KMS-11 (cell line): ENCODE data around the gene SLC25A19.

Source experiments
- H2AFZ ChIP-seq: fragments of 200-600 bp; sonication (generic); 2 replicates; pipeline ENCODE4 v1.6.1; 2016; ENCODE audit warnings: antibody characterized with exemption, mixed run types, low read depth
- H3K27ac ChIP-seq: fragments of 200-600 bp; sonication (generic); 2 replicates; pipeline ENCODE4 v1.6.1; 2016; ENCODE audit warnings: mild to moderate bottlenecking, mixed run types
- H3K27me3 ChIP-seq: fragments of 200-600 bp; sonication (generic); 2 replicates; pipeline ENCODE4 v1.6.1; 2017; ENCODE audit warnings: mild to moderate bottlenecking, low read depth, mixed run types, moderate library complexity; ENCODE audit not compliant: insufficient read depth
- H3K36me3 ChIP-seq: fragments of 200-600 bp; sonication (generic); 2 replicates; pipeline ENCODE4 v1.6.1; 2017; ENCODE audit warnings: mild to moderate bottlenecking, mixed run types; ENCODE audit not compliant: insufficient read depth
- H3K4me1 ChIP-seq: fragments of 200-600 bp; sonication (generic); 2 replicates; pipeline ENCODE4 v1.6.1; 2016; ENCODE audit warnings: mild to moderate bottlenecking, low read depth, mixed run types; ENCODE audit not compliant: poor library complexity, severe bottlenecking
- H3K4me2 ChIP-seq: fragments of 200-600 bp; sonication (generic); 2 replicates; pipeline ENCODE4 v1.7.0; 2016; ENCODE audit warnings: mild to moderate bottlenecking, mixed run types
- H3K4me3 ChIP-seq: fragments of 200-600 bp; sonication (generic); IDR thresholded peaks from 2 replicates; pipeline ENCODE4 v1.6.1; 2017; ENCODE audit warnings: low read depth, low read length, mixed read lengths; ENCODE audit not compliant: insufficient read depth
- H3K79me2 ChIP-seq: fragments of 200-600 bp; sonication (generic); 2 replicates; pipeline ENCODE4 v1.6.1; 2016; ENCODE audit warnings: low read depth, mixed run types; ENCODE audit not compliant: insufficient read depth
- H3K9ac ChIP-seq: fragments of 200-600 bp; sonication (generic); 2 replicates; pipeline ENCODE4 v1.6.1; 2016; ENCODE audit warnings: mild to moderate bottlenecking, mixed run types
- H4K20me1 ChIP-seq: fragments of 200-600 bp; sonication (generic); 2 replicates; pipeline ENCODE4 v1.6.1; 2016; ENCODE audit warnings: mild to moderate bottlenecking, mixed run types; ENCODE audit not compliant: insufficient read depth
- TF ChIP-seq, protein P1 (sequence below): fragments of 200-600 bp; sonication (generic); conservative IDR thresholded peaks from 2 replicates; pipeline ENCODE4 v1.6.1; 2017; ENCODE audit warnings: low read depth, mild to moderate bottlenecking, antibody characterized with exemption, low read length, moderate library complexity, mixed read lengths

The SLC25A19 gene

DNA sequence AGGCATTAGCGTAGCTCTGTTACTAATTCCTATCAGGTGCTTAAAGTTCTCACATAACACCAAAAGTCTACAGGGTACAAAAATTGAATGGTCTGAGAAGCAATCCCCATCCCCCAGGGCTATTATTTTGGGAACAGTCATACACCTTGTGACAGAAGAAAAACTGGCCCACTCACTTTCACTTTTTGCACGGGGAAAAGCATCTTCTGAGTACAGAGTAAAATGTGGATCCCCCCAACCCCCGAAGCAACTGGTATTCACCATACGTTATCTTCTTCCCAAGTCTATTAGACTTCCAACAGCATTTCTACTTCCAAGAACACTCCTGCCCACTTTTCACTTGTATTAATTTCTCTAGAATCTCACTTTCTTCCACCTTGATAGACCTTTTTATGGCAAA, 39.7 kb downstream of the SLC25A19 start:
- TF ChIP-seq, protein P1, sequence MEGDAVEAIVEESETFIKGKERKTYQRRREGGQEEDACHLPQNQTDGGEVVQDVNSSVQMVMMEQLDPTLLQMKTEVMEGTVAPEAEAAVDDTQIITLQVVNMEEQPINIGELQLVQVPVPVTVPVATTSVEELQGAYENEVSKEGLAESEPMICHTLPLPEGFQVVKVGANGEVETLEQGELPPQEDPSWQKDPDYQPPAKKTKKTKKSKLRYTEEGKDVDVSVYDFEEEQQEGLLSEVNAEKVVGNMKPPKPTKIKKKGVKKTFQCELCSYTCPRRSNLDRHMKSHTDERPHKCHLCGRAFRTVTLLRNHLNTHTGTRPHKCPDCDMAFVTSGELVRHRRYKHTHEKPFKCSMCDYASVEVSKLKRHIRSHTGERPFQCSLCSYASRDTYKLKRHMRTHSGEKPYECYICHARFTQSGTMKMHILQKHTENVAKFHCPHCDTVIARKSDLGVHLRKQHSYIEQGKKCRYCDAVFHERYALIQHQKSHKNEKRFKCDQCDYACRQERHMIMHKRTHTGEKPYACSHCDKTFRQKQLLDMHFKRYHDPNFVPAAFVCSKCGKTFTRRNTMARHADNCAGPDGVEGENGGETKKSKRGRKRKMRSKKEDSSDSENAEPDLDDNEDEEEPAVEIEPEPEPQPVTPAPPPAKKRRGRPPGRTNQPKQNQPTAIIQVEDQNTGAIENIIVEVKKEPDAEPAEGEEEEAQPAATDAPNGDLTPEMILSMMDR = no peak
- peaks cover 49% of the 10 kb centered on the region; the same call in 1 of the 2 replicates for H3K79me2 ChIP-seq
- H3K36me3 ChIP-seq = no peaks in the 10 kb centered on the region; the same call in 1 of the 2 replicates
- no peak overlapping the region for H3K9ac ChIP-seq
- H3K27me3 ChIP-seq = no peaks in the 10 kb centered on the region
- no peaks in the 10 kb centered on the region for H4K20me1 ChIP-seq
- no peak overlapping the region for H2AFZ ChIP-seq
- peak overlapping the region; percentile 55 for H3K27ac ChIP-seq
- peaks cover 37% of the 10 kb centered on the region for H3K4me1 ChIP-seq
- H3K4me2 ChIP-seq = peak overlapping the region; percentile 63
- no peak overlapping the region for H3K4me3 ChIP-seq

DNA sequence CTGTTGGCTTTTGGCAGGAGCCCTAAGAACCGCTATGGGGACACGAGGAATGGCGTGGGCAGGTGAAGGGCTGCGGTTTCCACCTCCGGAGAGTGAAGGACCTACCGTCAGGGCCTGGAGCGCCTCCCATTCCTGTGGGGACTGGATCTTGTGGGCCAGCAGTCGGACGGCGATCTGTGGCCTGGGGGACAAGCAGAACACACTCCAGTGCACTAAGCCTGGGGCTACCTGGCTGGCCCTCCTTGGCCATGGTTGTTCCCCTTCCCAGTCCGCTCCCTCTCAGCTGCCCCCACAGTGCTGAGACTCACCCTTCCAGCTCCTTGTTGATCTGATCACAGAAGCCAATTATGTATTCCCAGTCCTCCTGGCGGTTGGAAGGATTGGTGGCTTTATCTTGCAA, 42.8 kb downstream of the SLC25A19 start:
- Histone ChIP-seq H3K27ac (no peak overlapping the region), H3K4me1 (peaks cover 26% of the 10 kb centered on the region), H3K4me3 (no peak overlapping the region), H2AFZ (no peak overlapping the region), H3K4me2 (no peak overlapping the region), H4K20me1 (no peaks in the 10 kb centered on the region), H3K9ac (no peak overlapping the region), H3K36me3 (no peaks in the 10 kb centered on the region; the same call in 1 of the 2 replicates), H3K27me3 (no peaks in the 10 kb centered on the region), H3K79me2 (peaks cover 35% of the 10 kb centered on the region; the same call in 1 of the 2 replicates)
- TF ChIP-seq, protein P1 = no peak

DNA sequence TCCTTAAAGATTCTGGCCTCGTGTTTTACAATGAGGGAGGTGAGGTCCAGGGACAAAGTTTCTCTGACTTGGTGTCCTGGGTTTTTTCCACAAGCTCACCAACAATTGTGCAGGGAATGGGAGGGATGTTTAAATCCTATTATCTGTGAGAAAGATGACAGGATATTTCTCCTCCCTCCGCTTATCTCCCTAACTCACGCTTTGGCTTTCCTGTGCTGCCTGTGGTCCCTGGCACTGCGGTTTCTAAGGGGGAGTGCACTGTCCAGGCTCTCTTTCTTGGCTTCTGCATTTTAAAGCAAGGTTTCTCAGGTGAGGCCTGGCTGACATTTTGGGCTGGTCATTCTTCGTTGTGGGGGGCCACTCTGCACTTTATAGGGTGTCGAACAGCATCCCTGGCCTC, 44.2 kb downstream of the SLC25A19 start:
- Histone ChIP-seq H2AFZ (no peak overlapping the region), H3K36me3 (no peaks in the 10 kb centered on the region; the same call in 1 of the 2 replicates), H3K27me3 (no peaks in the 10 kb centered on the region), H3K9ac (no peak overlapping the region), H3K27ac (no peak overlapping the region), H3K4me3 (no peak overlapping the region), H3K4me2 (no peak overlapping the region), H3K79me2 (peaks cover 26% of the 10 kb centered on the region; the same call in 1 of the 2 replicates), H3K4me1 (peaks cover 12% of the 10 kb centered on the region), H4K20me1 (no peaks in the 10 kb centered on the region)
- TF ChIP-seq, protein P1 = no peak

DNA sequence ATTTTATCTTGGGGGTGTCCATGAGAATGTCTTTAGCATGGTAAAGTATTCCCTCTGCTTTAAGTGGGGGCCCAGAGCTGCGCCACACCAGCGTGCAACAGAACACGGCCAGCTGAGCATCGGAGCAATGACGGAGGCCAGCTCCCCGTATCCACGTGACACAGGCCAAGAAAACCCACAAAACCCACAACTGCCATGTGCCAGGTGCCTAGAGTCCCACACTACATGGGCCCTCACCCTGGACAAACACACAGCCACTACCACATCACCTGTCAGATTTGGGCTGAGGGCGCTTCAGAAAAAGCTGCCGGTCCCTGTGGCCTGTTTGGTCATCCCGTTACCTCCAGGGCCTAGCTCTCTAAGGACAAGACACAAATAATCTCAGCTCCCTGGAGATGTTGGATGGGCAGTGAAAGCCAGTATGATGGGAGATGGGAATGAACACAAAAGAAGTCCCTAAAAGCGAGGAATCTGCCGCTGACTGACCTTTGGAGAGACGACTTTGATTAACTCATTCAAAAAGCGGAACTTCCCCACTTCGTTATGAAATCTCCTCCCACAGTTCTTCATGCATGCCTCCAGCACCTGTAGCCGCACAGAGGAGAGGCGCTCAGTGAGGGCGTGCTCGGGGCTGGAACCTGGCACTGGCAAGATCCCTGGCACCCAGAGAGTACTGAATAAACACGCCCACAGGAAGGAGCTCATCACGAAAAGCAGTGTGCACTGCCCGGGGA, 44.9 kb downstream of the SLC25A19 start:
- Histone ChIP-seq H3K27ac (no peak overlapping the region), H3K27me3 (no peaks in the 10 kb centered on the region), H2AFZ (no peak overlapping the region), H3K9ac (no peak overlapping the region), H3K4me2 (no peak overlapping the region), H3K4me1 (peaks cover 5% of the 10 kb centered on the region), H3K4me3 (no peak overlapping the region), H3K36me3 (no peaks in the 10 kb centered on the region; the same call in 1 of the 2 replicates), H4K20me1 (no peaks in the 10 kb centered on the region), H3K79me2 (peaks cover 19% of the 10 kb centered on the region; the same call in 1 of the 2 replicates)
- TF ChIP-seq, protein P1 = no peak
